H1 (cell line): ENCODE measurements around the gene LVRN. TPM values are rescaled to one million over a fixed set of nuclear protein-coding genes. Genes with fewer than 3 reads are reported as not detected.

Source experiments
- ASH2L ChIP-seq: fragments of 200-600, 300-600 bp; sonication (generic); IDR thresholded peaks from one replicate; pipeline ENCODE4 v1.7.1; 2017; ENCODE audit warnings: low read length
- CHD2 ChIP-seq: IDR thresholded peaks from 2 replicates; pipeline ENCODE4 v1.6.1; 2012; ENCODE audit warnings: low read length, improper control_type of control experiment
- CTBP2 ChIP-seq: IDR thresholded peaks from 2 replicates; pipeline ENCODE4 v1.7.0; 2011; ENCODE audit warnings: borderline replicate concordance, mild to moderate bottlenecking, moderate library complexity, mixed read lengths, low read length; ENCODE audit not compliant: insufficient read depth, insufficient read length
- EP300 ChIP-seq, 2 experiments: IDR thresholded peaks; 1 replicate in 1 of 2; 2 replicates in 1 of 2; pipeline ENCODE4 v1.6.1; 2011 to 2012; ENCODE audit warnings: low read depth in 2 of 2, low read length in 2 of 2, mild to moderate bottlenecking in 2 of 2, borderline replicate concordance in 1 of 2, inconsistent platforms in 1 of 2, moderate library complexity in 1 of 2
- NRF1 ChIP-seq: IDR thresholded peaks from 2 replicates; pipeline ENCODE4 v1.6.1; 2011; ENCODE audit warnings: mild to moderate bottlenecking, low read depth, low read length, improper control_type of control experiment
- POLR2A ChIP-seq, 2 experiments: IDR thresholded peaks; 1 replicate in 1 of 2; 2 replicates in 1 of 2; pipeline ENCODE4 v1.6.1; 2011; ENCODE audit warnings: low read depth in 2 of 2, low read length in 2 of 2, mild to moderate bottlenecking in 2 of 2; ENCODE audit errors: control extremely low read depth in 1 of 2
- polyA plus RNA-seq, 7 experiments: library from polyadenylated mRNA; depleted of rRNA in 3 of 7; stranded (reverse) in 5 of 7; unstranded in 2 of 7; fragments of >200 nt in 5 of 7; fragments of 200-250 nt in 2 of 7; gene quantifications; 1 replicate in 5 of 7; 2 replicates in 1 of 7; 4 replicates in 1 of 7; pipeline versions ENCODE4 v1.2.1 to v1.2.3, GENCODE V29; 2011 to 2013; ENCODE audit warnings: missing spikeins in 2 of 7, mixed read lengths in 2 of 7
- total RNA-seq: library from RNA; stranded (reverse); fragmentation: NEBNext Ultra II Directional; extraction: Animal tissue kit (Norgen Biotek cat#: 25700); gene quantifications from 2 replicates; pipeline ENCODE4 v1.2.1, GENCODE V29; 2021

Gene LVRN
- total and polyA plus RNA-seq, 2 of the 8 experiments (the other 6 are each of a cell fraction or from before 2014, with no cell fraction given) = 0.08 to 0.09 TPM

- TF ChIP-seq ASH2L = no peak
- no peak for TF ChIP-seq POLR2A (IDR thresholded peaks at IDR 0.05; ENCODE audit: control extremely low read depth in 1 of 2, low read depth in 2 of 2, low read length in 2 of 2)
- no peak for TF ChIP-seq CHD2
- no peak for TF ChIP-seq CTBP2
- TF ChIP-seq NRF1 = no peak
- TF ChIP-seq EP300 (IDR thresholded peaks at IDR 0.05; ENCODE audit: borderline replicate concordance in 1 of 2, low read depth in 2 of 2, low read length in 2 of 2) = no peak
These were observed 15.7 kb downstream of the LVRN start (continued) for GRCh38 chr5:115977988-115978387.
